SK-N-SH (cell line): ENCODE data around the gene ATP6V0E1.

Source experiments
- EP300 ChIP-seq, 2 experiments: IDR thresholded peaks; 2 replicates each; pipeline versions ENCODE4 v1.4.0 to v1.6.1; 2012; ENCODE audit warnings: borderline replicate concordance in 1 of 2, low read depth in 1 of 2, low read length in 1 of 2
- POLR2AphosphoS5 ChIP-seq: IDR thresholded peaks from 2 replicates; pipeline ENCODE4 v1.6.1; 2012; ENCODE audit warnings: low read depth, low read length
- RAD21 ChIP-seq: IDR thresholded peaks from 2 replicates; pipeline ENCODE4 v1.6.1; 2012; ENCODE audit warnings: mild to moderate bottlenecking, low read length
- SIN3A ChIP-seq: IDR thresholded peaks from 2 replicates; pipeline ENCODE4 v1.6.1; 2012; ENCODE audit warnings: low read depth, mild to moderate bottlenecking, low read length, moderate library complexity, borderline replicate concordance
- TF ChIP-seq, protein P1 (sequence below): IDR thresholded peaks from 2 replicates; pipeline ENCODE4 v1.4.0; 2012; ENCODE audit warnings: low read depth
- TF ChIP-seq, protein P2 (sequence below): fragments of 200-600 bp; sonication (generic); IDR thresholded peaks from 2 replicates; pipeline ENCODE4 v1.6.1; 2017; ENCODE audit warnings: antibody characterized with exemption, mild to moderate bottlenecking, moderate library complexity
- TF ChIP-seq, protein P3 (sequence below): fragments of 150-350 bp; IDR thresholded peaks from 2 replicates; pipeline ENCODE4 v1.6.1; 2017; ENCODE audit warnings: antibody characterized with exemption, low read length, low read depth, borderline replicate concordance

GRCh38 chr5:172939071-172939470 is 44.5 kb upstream of the ATP6V0E1 start:
- TF ChIP-seq, protein P1, sequence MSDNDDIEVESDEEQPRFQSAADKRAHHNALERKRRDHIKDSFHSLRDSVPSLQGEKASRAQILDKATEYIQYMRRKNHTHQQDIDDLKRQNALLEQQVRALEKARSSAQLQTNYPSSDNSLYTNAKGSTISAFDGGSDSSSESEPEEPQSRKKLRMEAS: no peak
- TF ChIP-seq, protein P2, sequence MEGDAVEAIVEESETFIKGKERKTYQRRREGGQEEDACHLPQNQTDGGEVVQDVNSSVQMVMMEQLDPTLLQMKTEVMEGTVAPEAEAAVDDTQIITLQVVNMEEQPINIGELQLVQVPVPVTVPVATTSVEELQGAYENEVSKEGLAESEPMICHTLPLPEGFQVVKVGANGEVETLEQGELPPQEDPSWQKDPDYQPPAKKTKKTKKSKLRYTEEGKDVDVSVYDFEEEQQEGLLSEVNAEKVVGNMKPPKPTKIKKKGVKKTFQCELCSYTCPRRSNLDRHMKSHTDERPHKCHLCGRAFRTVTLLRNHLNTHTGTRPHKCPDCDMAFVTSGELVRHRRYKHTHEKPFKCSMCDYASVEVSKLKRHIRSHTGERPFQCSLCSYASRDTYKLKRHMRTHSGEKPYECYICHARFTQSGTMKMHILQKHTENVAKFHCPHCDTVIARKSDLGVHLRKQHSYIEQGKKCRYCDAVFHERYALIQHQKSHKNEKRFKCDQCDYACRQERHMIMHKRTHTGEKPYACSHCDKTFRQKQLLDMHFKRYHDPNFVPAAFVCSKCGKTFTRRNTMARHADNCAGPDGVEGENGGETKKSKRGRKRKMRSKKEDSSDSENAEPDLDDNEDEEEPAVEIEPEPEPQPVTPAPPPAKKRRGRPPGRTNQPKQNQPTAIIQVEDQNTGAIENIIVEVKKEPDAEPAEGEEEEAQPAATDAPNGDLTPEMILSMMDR: peak; percentile 54
- TF ChIP-seq EP300 (IDR thresholded peaks at IDR 0.05; ENCODE audit: borderline replicate concordance in 1 of 2, low read depth in 1 of 2, low read length in 1 of 2) (no peak), SIN3A (no peak), POLR2AphosphoS5 (no peak), RAD21 (0 out of 2 replicates have a peak, but pooled peaks have one; percentile 11)
- TF ChIP-seq, protein P3, sequence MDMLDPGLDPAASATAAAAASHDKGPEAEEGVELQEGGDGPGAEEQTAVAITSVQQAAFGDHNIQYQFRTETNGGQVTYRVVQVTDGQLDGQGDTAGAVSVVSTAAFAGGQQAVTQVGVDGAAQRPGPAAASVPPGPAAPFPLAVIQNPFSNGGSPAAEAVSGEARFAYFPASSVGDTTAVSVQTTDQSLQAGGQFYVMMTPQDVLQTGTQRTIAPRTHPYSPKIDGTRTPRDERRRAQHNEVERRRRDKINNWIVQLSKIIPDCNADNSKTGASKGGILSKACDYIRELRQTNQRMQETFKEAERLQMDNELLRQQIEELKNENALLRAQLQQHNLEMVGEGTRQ: no peak
